Activated T-cell treated with anti-CD3 and anti-CD28 coated beads for 1 hour (primary cell): ENCODE measurements around the gene QRICH1.

Experiments used
- DNase-seq: peaks from one replicate; pipeline ENCODE4 v3.0.0-alpha.2; 2020; ENCODE audit warnings: low read depth

The QRICH1 gene

DNA sequence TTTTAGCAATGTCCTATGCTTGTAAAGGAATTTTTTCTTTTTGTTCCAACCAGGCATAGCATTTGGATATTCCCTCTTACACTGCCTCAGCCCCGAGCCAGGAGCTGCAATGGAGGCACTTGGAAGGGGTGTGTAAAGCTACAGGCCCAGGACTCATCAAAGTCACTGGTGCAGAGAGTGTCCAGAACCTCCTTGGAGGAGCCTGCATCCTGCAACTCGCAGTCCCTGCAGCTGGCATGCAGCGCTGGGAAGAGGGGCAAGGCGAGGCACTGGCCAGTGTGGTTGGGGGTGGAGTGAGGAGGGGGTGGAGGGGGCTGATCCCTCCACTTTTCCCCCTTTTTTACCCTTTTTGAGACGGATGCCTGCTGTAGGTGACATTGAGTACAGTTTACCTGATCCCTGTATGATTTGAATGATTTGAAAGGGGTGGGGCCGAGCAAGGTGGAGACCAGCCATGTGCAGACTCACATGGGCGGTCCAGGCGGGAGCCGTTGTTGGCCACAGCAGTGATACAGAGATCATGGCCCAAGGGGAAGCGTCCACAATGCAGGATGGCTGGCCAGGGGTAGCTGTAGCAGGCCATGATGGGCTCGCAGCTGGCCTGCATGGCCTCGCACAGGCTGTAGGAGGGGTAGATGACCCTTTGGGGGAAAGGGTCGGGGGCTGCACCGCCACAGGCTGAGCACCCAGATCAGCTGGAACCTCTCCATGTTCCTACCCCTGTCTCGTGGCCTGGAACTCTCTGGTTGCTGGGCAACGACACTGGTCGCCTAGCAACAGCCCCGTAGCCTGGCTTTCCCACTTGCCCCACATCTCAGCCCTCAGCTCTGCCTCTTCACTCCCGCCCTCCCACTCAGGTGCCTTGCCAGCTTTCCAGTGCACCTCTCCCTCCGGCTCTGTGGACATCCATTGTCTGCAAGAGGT is 95.9 kb downstream of the QRICH1 start:
- DNase-seq, result no peak

DNA sequence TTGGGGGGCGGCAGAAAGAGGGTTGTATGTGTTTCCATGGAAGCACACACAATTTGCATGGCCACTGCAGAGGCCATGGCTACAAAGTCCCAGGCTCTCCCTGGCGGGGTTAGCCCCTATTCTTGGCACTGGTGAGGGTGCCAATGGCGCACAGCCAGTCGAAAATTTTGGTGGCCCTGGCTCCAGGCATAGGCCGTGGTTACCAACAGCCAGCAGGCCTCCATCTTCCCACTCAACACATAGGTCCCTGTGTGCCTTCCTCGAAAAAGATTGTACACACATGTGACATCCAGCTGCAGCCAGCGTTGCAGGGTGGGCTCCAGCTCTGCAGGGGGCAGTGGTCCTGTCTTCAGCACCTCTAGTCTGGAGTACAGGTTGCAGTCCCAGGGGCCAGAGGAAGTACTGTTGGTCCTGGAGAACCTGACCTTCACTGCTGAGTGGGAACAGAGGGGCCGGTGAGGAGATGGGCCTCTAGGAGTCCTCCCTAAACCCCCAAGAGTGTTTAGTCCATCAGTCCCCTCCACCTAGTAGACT is 96.7 kb downstream of the QRICH1 start:
- no peak for DNase-seq

GRCh38 chr3:48996640-48997039 is 97.2 kb downstream of the QRICH1 start:
- DNase-seq, result no peak

- DNase-seq, result no peak
Observed at GRCh38 chr3:48993834-48994233, 100.0 kb downstream of the QRICH1 start.

- DNase-seq, result no peak
Observed at GRCh38 chr3:48991851-48992545, 101.9 kb downstream of the QRICH1 start.

DNA sequence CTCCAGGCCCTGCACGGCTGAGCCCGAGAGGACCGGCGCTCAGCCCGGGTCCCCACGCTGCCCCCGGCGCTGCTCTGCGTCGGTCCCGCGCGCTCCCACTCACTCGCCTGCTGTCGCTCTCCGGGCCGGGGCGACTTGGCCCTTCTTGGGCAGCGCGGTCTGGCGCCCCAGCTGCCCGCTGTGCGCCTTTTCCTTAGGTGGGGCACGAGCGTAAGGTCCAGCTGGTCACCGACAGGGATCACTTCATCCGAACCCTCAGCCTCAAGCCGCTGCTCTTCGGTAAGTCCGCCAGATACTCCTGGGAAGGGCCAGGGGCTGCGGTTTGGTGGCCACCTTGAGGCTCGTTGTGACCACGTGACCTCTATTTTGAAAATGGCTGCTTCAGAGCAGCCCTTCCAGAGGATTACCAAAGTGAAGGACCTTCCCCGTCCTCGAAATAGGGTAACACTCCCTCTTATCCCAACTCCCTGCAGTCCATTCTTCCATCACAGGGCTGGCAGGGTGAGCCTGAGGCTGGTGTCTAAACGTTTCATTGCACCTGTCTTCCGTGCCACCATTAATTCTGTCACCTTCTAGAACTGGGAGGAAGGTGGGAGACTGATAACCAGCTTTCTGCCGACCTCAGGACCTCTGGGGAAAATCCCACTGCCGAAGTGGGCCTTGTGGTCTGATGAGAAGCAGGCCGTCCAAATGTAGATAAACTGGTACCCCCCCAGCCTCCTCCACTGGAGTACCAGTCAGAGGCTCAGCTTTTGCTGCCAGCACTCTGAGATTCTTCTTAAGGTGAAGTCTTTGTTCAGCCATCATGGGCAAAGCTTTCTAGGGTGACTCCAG is 103.0 kb downstream of the QRICH1 start:
- DNase-seq, result no peak

- peak; percentile 69 for DNase-seq
Observed at GRCh38 chr3:48989796-48990635, 103.9 kb downstream of the QRICH1 start, which contains the start of gene P4HTM. TSS of gene P4HTM (plus strand) at chr3:48990241. CDS start at chr3:48990257, 16 bp downstream.

DNA sequence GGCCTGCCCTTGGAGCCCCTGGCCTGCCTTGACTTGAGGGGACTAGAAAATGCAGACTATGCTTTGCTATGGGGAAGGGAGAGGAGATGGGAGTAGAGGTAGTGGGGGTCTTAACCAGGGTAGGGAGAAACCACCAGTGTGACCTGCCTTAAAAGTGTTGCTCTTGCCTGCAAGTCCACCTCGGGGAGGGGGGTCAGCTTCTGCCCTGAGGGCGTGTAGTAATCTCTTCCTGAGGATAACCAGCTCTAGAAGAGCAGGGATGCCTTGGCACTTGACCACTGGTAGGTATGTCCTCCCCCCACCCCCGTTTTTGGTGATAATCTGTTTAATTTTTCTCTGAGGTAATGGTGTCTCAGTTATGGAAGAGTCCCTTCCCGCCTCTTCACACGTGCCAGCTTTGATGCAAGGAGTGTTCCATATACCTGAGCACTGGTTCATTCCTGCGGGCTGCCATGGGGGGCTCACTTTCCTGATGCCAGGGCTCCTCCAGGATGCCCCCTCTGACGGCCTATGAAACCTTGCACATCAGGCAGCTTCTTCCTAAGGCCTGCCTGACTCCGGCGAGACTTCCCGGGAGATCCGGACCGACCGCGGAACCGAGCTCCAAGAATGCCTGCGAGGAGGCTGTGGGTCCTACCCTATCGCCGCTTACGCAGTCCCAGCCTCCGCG is 104.6 kb downstream of the QRICH1 start:
- no peak for DNase-seq

DNA sequence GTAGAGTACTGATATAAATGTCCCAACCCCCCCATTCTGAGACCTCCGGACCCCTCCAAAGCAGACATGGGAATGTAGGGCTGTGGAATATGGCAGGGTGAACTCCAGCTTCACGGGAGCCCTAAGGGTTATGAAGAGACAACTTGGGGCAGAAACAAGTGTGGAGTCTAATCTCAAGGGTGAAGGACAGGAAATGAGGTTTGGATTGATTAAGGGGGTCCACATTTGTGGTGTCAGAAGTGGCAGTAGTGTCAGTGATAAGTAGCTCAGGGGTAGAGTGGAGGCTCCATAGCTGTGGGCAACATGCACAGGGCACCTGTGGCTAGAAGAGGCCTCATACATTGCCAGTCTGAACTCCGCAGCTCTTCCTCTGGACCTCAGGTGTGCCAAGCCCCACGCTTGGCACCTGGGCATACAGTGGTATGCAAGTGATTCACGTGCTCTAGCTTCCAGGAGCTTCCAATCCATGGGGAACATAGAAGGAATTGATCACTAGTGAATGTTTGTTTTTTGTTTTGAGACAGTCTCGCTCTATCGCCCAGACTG is 108.0 kb downstream of the QRICH1 start:
- DNase-seq, result no peak

GRCh38 chr3:48984663-48985062 is 109.2 kb downstream of the QRICH1 start:
- DNase-seq, result no peak

DNA sequence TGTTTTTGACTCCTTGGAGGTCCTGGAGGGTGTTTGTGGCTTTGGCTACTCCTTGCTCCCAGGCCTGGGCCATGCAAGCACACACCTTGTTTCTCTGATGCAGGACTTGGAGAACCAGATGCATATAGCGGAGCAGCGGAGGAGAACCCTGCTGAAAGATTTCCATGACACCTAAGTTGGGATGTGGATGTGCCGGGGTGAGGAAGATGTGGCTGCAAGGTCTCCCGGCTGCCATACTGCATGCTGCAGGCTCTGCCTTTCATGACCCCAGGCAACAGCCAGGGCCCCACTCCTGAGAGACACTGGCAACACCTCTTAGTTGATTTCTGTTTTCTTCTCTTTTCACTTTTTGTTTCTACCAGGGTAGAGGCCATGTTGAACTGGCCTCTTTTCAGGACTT is 110.8 kb downstream of the QRICH1 start:
- no peak for DNase-seq

- no peak for DNase-seq
Observed at GRCh38 chr3:48982686-48983085, 111.2 kb downstream of the QRICH1 start.

DNA sequence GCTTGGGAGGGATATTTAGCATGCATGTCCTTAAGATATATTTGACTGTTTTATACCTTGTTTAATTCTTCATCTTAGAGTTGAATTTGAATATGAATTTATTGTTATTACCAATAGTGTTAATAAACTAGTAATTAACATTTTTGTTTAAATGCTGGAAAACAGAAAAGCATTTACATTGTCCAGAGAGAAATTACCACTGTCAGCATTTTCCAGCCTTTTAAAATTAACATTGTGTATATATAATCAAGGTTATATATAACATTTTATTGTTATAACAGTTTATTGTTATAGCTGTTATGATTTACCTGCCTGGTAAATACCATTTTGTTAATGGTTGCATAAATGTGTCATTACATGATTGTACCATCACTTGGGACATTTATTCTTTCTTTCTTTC is 111.9 kb downstream of the QRICH1 start:
- no peak for DNase-seq

DNA sequence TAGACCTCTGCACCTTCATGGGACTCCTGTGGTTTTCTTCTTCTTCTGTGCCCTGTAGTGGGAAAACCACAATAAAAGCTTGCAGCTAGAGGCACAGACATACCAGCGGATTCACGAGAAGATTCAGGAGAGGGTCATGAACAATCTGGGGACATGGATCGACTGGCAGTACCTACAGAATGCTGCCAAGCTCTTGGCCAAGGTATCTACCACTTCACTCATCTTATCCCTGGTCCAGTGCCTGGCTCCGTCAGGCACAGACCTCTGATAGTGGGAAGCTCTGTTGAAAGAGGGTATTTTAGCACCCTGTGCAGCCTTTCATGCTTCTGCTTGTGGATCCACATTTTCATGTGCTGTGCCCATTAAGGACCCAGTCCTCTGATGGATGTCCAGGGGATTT is 113.6 kb downstream of the QRICH1 start:
- no peak for DNase-seq
